ENCODE data around the gene NTSR1. TPM values are rescaled to one million over a fixed set of nuclear protein-coding genes. Genes with fewer than 3 reads are reported as not detected.

The NTSR1 gene
- total and polyA plus RNA-seq, 11 donors: 0.01 to 0.32 (median 0.07) TPM; not detected in 7

GRCh38 chr20:62758226-62758912 is 49.7 kb downstream of the NTSR1 start:
- ATAC-seq: no peak
- H3K27me3 ChIP-seq: peaks cover 0 to 36% (median 3%) of the 10 kb centered on the region in 9 donors

GRCh38 chr20:62759981-62760431 is 51.4 kb downstream of the NTSR1 start:
- H3K27ac ChIP-seq: no peak overlapping the region
- no peaks in the 10 kb centered on the region for H3K36me3 ChIP-seq
- DNase-seq (peak in 3 of 5 donors; percentile 8 to 50 (median 27)), ATAC-seq (no peak)
- no peak overlapping the region for H3K4me3 ChIP-seq
- H3K9me3 ChIP-seq: peaks cover 0 to 8% (median 0%) of the 10 kb centered on the region in 12 donors
- no peak for TF ChIP-seq CTCF (IDR thresholded peaks at IDR 0.05)
- no peak for TF ChIP-seq POLR2A (IDR thresholded peaks at IDR 0.05)
- peaks cover 0 to 6% (median 0%) of the 10 kb centered on the region in 12 donors for H3K4me1 ChIP-seq
- peaks cover 0 to 39% (median 4%) of the 10 kb centered on the region in 9 donors for H3K27me3 ChIP-seq
- 85 to 92% (median 88%) methylated on average over 16 to 20 of the region's 20 CpGs for WGBS, 4 donors
- intact Hi-C loops (cut with DNase I): no loop called here

More at GRCh38 chr20:62758226-62758912, 49.7 kb downstream of the NTSR1 start:
- Histone ChIP-seq H3K4me3 (no peak overlapping the region), H3K9me3 (peaks cover 0 to 8% (median 0%) of the 10 kb centered on the region in 12 donors), H3K27ac (no peak overlapping the region), H3K4me1 (peaks cover 0 to 6% (median 0%) of the 10 kb centered on the region in 12 donors), H3K36me3 (no peaks in the 10 kb centered on the region)
- no peak for TF ChIP-seq POLR2A (IDR thresholded peaks at IDR 0.05)
- no peak for TF ChIP-seq CTCF (IDR thresholded peaks at IDR 0.05)
- intact Hi-C loops (cut with DNase I): no loop called here
- WGBS, 4 donors: 74 to 82% (median 80%) methylated on average over 12 to 16 of the region's 16 CpGs
- peak in 3 of 5 donors; percentile 9 to 46 (median 13) for DNase-seq

GRCh38 chr20:62760471-62760855 is 51.8 kb downstream of the NTSR1 start:
- peaks cover 0 to 8% (median 0%) of the 10 kb centered on the region in 12 donors for H3K9me3 ChIP-seq
- H3K36me3 ChIP-seq: no peaks in the 10 kb centered on the region
- ATAC-seq: no peak
- DNase-seq: peak in 1 of 5 donors; percentile 10
- no peak overlapping the region for H3K4me3 ChIP-seq
- WGBS, 4 donors: 48 to 73% (median 61%) methylated on average over 6 to 11 of the region's 11 CpGs
- peak overlapping the region in 1 of 12 donors; percentile 58 for H3K27ac ChIP-seq
- peaks cover 0 to 44% (median 5%) of the 10 kb centered on the region in 9 donors for H3K27me3 ChIP-seq
- TF ChIP-seq POLR2A (IDR thresholded peaks at IDR 0.05) (no peak), CTCF (IDR thresholded peaks at IDR 0.05) (no peak)
- intact Hi-C loops (cut with DNase I): no loop called here
- peaks cover 0 to 6% (median 0%) of the 10 kb centered on the region in 12 donors for H3K4me1 ChIP-seq

Data from heart left ventricle (tissue), 16 donors.